OCI-LY3 (cell line): ENCODE measurements around the gene SH2D3C.
"Not testable (repeated sequence)": the region's sequence is repeated elsewhere in the genome, so short reads cannot be mapped to it uniquely, and the experiment has no call there.

Source experiments
- H2AFZ ChIP-seq: fragments of 200-600, 300-600 bp; shearing (Covaris generic); 2 replicates; pipeline ENCODE4 v1.6.0; 2014; ENCODE audit warnings: antibody characterized with exemption, low read depth, low read length
- H3K27ac ChIP-seq: fragments of 200-600, 300-600 bp; sonication (generic); 2 replicates; pipeline ENCODE4 v1.5.1; 2014; ENCODE audit warnings: mild to moderate bottlenecking, low read length, moderate library complexity, mixed read lengths
- H3K27me3 ChIP-seq: fragments of 200-600, 300-600 bp; sonication (generic); 2 replicates; pipeline ENCODE4 v1.6.1; 2014; ENCODE audit warnings: low read depth, low read length, mixed read lengths
- H3K36me3 ChIP-seq: fragments of 200-600, 300-600 bp; sonication (generic); replicated peaks from 2 replicates; pipeline ENCODE3; 2014; ENCODE audit warnings: low read depth, low read length, mixed read lengths
- H3K4me1 ChIP-seq: fragments of 300-600, 200-600 bp; sonication (generic); 2 replicates; pipeline ENCODE4 v1.6.1; 2014; ENCODE audit warnings: low read length, mixed read lengths
- H3K4me2 ChIP-seq: fragments of 200-600, 300-600 bp; sonication (generic); 2 replicates; pipeline ENCODE4 v1.6.1; 2014; ENCODE audit warnings: low read length, mixed read lengths
- H3K4me3 ChIP-seq: fragments of 300-600, 200-600 bp; sonication (generic); 2 replicates; pipeline ENCODE4 v1.5.1; 2014; ENCODE audit warnings: antibody characterized with exemption, mild to moderate bottlenecking, low read length, moderate library complexity
- H3K79me2 ChIP-seq: fragments of 300-600, 200-600 bp; shearing (Covaris generic); 2 replicates; pipeline ENCODE4 v1.6.1; 2014; ENCODE audit warnings: mild to moderate bottlenecking, low read length, mixed read lengths
- H3K9ac ChIP-seq: fragments of 300-600, 200-600 bp; shearing (Covaris generic); 2 replicates; pipeline ENCODE4 v1.6.0; 2014; ENCODE audit warnings: mild to moderate bottlenecking, low read length, moderate library complexity
- H3K9me3 ChIP-seq: fragments of 200-600, 300-600 bp; shearing (Covaris generic); 2 replicates; pipeline ENCODE4 v1.6.1; 2014; ENCODE audit warnings: low read length, mixed read lengths; ENCODE audit not compliant: insufficient read depth
- H4K20me1 ChIP-seq: fragments of 200-600, 300-600 bp; sonication (generic); 2 replicates; pipeline ENCODE4 v1.6.1; 2016; ENCODE audit warnings: low read length, mixed read lengths; ENCODE audit not compliant: insufficient read depth
- CTCF ChIP-seq: fragments of 200-600, 300-600 bp; sonication (generic); IDR thresholded peaks from 2 replicates; pipeline ENCODE4 v1.5.1; 2014; ENCODE audit warnings: antibody characterized with exemption, low read length, low read depth
- EZH2phosphoT487 ChIP-seq: fragments of 200-600 bp; shearing (Covaris generic); IDR thresholded peaks from 2 replicates; pipeline ENCODE4 v1.6.1; 2018; ENCODE audit warnings: antibody characterized with exemption, mixed run types, low read depth

SH2D3C gene

GRCh38 chr9:127758843-127759242 lies 19.6 kb downstream of the SH2D3C start:
- TF ChIP-seq CTCF (no peak), EZH2phosphoT487 (no peak)
- peaks cover 15% of the 10 kb centered on the region for H3K36me3 ChIP-seq
- no peak overlapping the region for H3K4me2 ChIP-seq

GRCh38 chr9:127756776-127757175 lies 21.7 kb downstream of the SH2D3C start:
- Histone ChIP-seq H4K20me1 (peaks cover 30% of the 10 kb centered on the region), H3K36me3 (peaks cover 12% of the 10 kb centered on the region)
- not testable (repeated sequence) for H3K27me3 ChIP-seq, H2AFZ ChIP-seq, H3K79me2 ChIP-seq, H3K27ac ChIP-seq, H3K4me1 ChIP-seq, H3K9ac ChIP-seq, H3K9me3 ChIP-seq, H3K4me3 ChIP-seq, H3K4me2 ChIP-seq

More at GRCh38 chr9:127758843-127759242, 19.6 kb downstream of the SH2D3C start:
- H3K9ac ChIP-seq, result no peak overlapping the region
- H3K4me3 ChIP-seq, result no peak overlapping the region
- H3K79me2 ChIP-seq, result no peaks in the 10 kb centered on the region
- H3K4me1 ChIP-seq, result no peaks in the 10 kb centered on the region
- H2AFZ ChIP-seq, result no peak overlapping the region
- H3K9me3 ChIP-seq, result no peaks in the 10 kb centered on the region
- peaks cover 32% of the 10 kb centered on the region for H4K20me1 ChIP-seq
- no peaks in the 10 kb centered on the region for H3K27me3 ChIP-seq
- H3K27ac ChIP-seq, result no peak overlapping the region

GRCh38 chr9:127756233-127756632 lies 22.2 kb downstream of the SH2D3C start:
- TF ChIP-seq EZH2phosphoT487 (no peak), CTCF (no peak)

GRCh38 chr9:127755061-127756060 lies 23.1 kb downstream of the SH2D3C start:
- TF ChIP-seq CTCF (no peak), EZH2phosphoT487 (no peak)
- Histone ChIP-seq H3K9me3 (no peaks in the 10 kb centered on the region), H3K27me3 (no peaks in the 10 kb centered on the region), H3K4me2 (no peak overlapping the region), H3K36me3 (peaks cover 21% of the 10 kb centered on the region), H3K79me2 (no peaks in the 10 kb centered on the region), H2AFZ (no peak overlapping the region), H3K4me1 (no peaks in the 10 kb centered on the region), H3K4me3 (no peak overlapping the region), H3K9ac (no peak overlapping the region), H3K27ac (no peak overlapping the region), H4K20me1 (peaks cover 45% of the 10 kb centered on the region)

More at GRCh38 chr9:127756233-127756632, 22.2 kb downstream of the SH2D3C start:
- H3K36me3 ChIP-seq, result peaks cover 14% of the 10 kb centered on the region
- no peaks in the 10 kb centered on the region for H3K9me3 ChIP-seq
- no peak overlapping the region for H3K4me3 ChIP-seq
- H3K27ac ChIP-seq, result no peak overlapping the region
- H3K27me3 ChIP-seq, result no peaks in the 10 kb centered on the region
- H3K4me1 ChIP-seq, result no peaks in the 10 kb centered on the region
- H3K9ac ChIP-seq, result no peak overlapping the region
- H3K79me2 ChIP-seq, result no peaks in the 10 kb centered on the region
- peaks cover 36% of the 10 kb centered on the region for H4K20me1 ChIP-seq
- H3K4me2 ChIP-seq, result no peak overlapping the region
- no peak overlapping the region for H2AFZ ChIP-seq
